Measurements from ENCODE around the gene CCDC69. TPM values are rescaled to one million over a fixed set of nuclear protein-coding genes. Genes with fewer than 3 reads are reported as not detected.
A peak's percentile ranks its signal among the peaks of the same experiment; 100 is the strongest.

The CCDC69 gene
- total RNA-seq, 1 donor from 2014 or later, result 4.4 TPM

DNA sequence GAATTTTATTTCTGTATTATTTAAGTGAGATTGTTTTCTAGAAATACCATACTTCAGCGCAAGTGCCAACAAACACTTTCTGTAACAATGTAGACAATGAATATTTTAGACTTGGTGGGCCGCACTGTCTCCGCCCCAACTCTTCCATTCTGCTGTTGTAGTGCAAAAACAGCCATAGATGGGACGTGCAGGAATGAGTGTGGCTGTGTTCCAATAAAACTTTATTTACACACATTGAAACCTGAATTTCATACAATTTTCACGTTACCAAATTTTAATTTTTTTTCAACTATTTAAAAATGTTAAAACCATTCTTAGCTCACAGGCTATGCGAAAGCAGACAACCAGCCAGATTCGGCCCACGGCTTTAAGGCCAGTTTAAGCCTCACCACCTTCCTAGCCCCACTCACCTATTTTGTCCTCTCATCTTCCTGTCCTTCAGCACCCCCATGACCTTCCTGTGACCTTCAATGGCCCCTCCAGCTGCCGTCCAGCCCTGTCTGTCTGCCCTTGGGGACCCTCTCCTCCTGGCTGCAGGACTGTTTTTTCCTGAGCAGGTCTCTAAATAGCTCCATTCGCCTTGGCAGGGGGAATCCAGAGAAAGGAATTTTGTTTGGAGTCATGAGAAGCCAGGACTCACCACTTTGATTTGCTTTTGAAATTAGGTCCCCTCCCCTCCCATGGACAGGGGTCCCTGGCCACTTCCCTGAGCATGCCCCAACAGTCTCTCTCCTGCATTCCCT is 55.1 kb downstream of the CCDC69 start:
- Histone ChIP-seq H3K4me3 (ENCODE audit: low read depth, low read length) (no peak overlapping the region), H3K27me3 (ENCODE audit: control insufficient read depth, insufficient read depth, low read length) (no peaks in the 10 kb centered on the region), H3K36me3 (ENCODE audit: control insufficient read depth, insufficient read depth, low read length) (no peaks in the 10 kb centered on the region)
- DNase-seq (ENCODE audit: low read depth), result no peak
- TF ChIP-seq, protein P1, sequence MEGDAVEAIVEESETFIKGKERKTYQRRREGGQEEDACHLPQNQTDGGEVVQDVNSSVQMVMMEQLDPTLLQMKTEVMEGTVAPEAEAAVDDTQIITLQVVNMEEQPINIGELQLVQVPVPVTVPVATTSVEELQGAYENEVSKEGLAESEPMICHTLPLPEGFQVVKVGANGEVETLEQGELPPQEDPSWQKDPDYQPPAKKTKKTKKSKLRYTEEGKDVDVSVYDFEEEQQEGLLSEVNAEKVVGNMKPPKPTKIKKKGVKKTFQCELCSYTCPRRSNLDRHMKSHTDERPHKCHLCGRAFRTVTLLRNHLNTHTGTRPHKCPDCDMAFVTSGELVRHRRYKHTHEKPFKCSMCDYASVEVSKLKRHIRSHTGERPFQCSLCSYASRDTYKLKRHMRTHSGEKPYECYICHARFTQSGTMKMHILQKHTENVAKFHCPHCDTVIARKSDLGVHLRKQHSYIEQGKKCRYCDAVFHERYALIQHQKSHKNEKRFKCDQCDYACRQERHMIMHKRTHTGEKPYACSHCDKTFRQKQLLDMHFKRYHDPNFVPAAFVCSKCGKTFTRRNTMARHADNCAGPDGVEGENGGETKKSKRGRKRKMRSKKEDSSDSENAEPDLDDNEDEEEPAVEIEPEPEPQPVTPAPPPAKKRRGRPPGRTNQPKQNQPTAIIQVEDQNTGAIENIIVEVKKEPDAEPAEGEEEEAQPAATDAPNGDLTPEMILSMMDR (IDR thresholded peaks at IDR 0.05; ENCODE audit: insufficient read depth, low read length, poor library complexity, severe bottlenecking), result no peak

DNA sequence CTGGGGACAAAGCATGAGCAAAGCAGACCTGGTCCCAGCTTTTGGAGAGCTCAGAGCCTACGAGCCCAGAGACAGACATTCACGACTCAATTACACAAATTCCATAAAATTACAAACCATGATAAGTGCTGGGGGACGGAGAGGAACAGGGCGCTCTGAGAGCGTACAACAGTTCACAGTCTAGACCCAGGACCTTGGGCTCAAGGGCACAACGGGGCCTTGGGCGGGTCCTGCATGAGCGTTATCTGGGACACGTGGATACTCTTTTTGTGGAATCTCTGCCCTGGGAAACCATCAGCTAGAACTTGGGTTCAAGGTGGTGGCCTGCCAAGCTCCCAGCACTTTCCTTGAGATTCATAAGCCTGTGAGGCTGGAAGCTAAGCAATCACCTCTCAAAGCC is 56.9 kb downstream of the CCDC69 start:
- no peak for DNase-seq (ENCODE audit: low read depth)
- Histone ChIP-seq H3K4me3 (ENCODE audit: low read depth, low read length) (no peak overlapping the region), H3K36me3 (ENCODE audit: control insufficient read depth, insufficient read depth, low read length) (no peaks in the 10 kb centered on the region), H3K27me3 (ENCODE audit: control insufficient read depth, insufficient read depth, low read length) (no peaks in the 10 kb centered on the region)
- TF ChIP-seq, protein P1 (IDR thresholded peaks at IDR 0.05; ENCODE audit: insufficient read depth, low read length, poor library complexity, severe bottlenecking), result no peak

DNA sequence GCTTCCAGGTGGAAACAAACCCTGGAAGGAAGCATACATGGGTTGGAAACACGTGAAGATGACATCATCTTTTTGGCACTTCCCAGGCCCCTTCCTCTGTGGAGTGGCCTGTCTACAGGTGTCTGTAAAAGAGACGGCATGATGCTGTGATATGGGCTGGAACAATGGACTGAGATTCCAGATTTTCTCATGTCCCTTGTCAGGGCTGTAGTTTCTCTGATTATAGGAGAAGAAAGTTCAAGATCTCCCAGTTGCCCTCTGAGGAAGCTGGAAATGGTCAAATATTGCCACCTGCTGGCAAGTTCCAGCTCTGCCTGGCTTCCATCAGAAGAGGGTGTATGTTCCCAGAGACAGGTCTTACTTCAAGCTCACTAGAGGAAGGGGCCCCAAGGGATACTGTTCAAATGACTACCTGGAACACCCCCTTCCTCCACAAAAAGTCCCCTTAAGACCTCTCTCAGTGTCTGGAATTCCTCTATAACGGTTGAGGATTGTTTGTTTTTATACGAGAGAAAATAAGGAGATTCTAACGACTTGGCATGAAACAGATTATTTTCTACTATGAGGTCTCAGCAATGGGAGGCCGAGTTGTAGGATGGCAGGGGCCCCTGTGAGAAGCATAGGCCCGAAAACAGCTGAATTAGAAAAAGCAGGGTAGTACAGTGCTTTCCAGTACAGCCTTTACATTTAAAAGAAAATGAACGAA is 59.1 kb downstream of the CCDC69 start:
- H3K27me3 ChIP-seq (ENCODE audit: control insufficient read depth, insufficient read depth, low read length), result no peaks in the 10 kb centered on the region
- no peak overlapping the region for H3K4me3 ChIP-seq (ENCODE audit: low read depth, low read length)
- no peaks in the 10 kb centered on the region for H3K36me3 ChIP-seq (ENCODE audit: control insufficient read depth, insufficient read depth, low read length)
- TF ChIP-seq, protein P1 (IDR thresholded peaks at IDR 0.05; ENCODE audit: insufficient read depth, low read length, poor library complexity, severe bottlenecking), result peak; percentile 88
- no peak for DNase-seq (ENCODE audit: low read depth)

DNA sequence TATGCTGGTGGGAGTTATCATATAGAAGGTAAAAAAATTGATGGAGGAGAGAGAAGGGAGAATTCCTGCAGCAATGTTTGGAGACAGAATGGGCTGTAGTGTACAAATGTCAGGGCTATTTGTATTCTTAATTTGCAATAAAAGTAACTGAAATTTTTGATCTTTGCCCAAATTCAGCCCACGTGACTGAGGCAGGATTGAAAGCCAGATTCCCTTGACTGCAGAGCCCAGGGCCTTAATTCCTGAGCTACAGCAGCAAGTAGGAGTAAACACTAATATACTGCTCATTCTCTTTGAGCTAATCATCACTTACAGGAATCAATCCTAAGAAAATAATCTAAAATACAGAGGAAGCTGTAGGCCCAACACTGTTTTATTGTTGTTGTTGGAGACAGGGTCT is 61.1 kb downstream of the CCDC69 start:
- Histone ChIP-seq H3K36me3 (ENCODE audit: control insufficient read depth, insufficient read depth, low read length) (no peaks in the 10 kb centered on the region), H3K4me3 (ENCODE audit: low read depth, low read length) (no peak overlapping the region), H3K27me3 (ENCODE audit: control insufficient read depth, insufficient read depth, low read length) (no peaks in the 10 kb centered on the region)
- TF ChIP-seq, protein P1 (IDR thresholded peaks at IDR 0.05; ENCODE audit: insufficient read depth, low read length, poor library complexity, severe bottlenecking), result no peak
- DNase-seq (ENCODE audit: low read depth), result no peak

GRCh38 chr5:151159649-151160373 is 64.1 kb downstream of the CCDC69 start:
- no peak for DNase-seq (ENCODE audit: low read depth)

More at GRCh38 chr5:151159649-151160373, 64.1 kb downstream of the CCDC69 start:
- Histone ChIP-seq H3K4me3 (ENCODE audit: low read depth, low read length) (no peak overlapping the region), H3K36me3 (ENCODE audit: control insufficient read depth, insufficient read depth, low read length) (no peaks in the 10 kb centered on the region), H3K27me3 (ENCODE audit: control insufficient read depth, insufficient read depth, low read length) (no peaks in the 10 kb centered on the region)
- TF ChIP-seq, protein P1 (IDR thresholded peaks at IDR 0.05; ENCODE audit: insufficient read depth, low read length, poor library complexity, severe bottlenecking), result no peak
